Stimulated activated CD8-positive, alpha-beta memory T cell treated with anti-CD3 and anti-CD28 coated beads, Interleukin-15, amount 100 ng/mL, for 48 hours (primary cell): ENCODE results near the gene TNFRSF19.
"Not testable (repeated sequence)": the region's sequence is repeated elsewhere in the genome, so short reads cannot be mapped to it uniquely, and the experiment has no call there.

Source experiments
- DNase-seq, 2 donors: peaks; one replicate each; pipeline ENCODE4 v3.0.0-alpha.2; 2020; ENCODE audit warnings: low read depth in 2 of 2

The TNFRSF19 gene

DNA sequence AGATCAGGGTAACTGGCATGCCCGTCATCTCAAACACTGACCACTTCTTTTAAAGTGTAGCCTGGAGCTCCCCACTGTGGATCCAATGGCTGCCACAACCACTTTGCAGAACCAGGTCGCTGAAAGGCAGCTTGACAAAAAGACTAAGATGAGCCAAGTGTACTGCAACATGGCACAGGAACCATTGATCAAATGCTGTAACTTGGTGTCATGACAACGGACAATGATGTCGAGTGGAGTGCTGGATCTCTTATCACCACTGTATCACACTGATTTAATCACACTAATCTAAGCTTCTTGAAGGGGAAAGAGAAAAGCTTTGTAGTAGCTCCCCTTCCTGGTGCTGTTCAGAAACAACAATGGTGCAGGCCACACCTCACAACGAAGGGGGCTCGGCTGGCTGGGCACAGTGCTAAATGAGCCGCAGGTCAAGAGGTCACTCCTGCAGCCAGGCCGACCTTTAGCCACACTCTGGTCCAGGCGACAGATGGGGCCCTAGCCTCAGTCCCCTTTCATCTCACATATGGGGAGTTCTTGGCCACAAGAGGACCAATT is 2.2 kb upstream of the TNFRSF19 start:
- DNase-seq: no peak

DNA sequence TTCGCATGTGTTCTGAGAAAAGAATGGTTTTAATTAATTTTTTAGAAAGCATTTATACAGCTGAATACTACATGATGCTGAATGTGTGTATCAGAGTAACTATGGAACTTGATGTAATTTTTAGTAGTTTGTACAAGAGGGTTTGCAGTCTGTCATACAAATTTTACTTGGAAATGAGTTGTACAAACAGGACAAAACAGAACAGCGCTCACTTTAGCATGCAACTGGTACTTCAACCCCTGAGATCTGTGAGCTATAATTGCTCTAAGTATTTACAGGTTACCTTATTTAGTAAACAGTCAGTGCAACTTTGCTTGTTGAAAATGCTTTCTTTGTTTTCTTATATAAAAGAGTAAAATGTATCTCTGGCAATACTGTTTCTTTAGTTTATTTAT is 706 bp downstream of the TNFRSF19 start:
- DNase-seq: no peak

DNA sequence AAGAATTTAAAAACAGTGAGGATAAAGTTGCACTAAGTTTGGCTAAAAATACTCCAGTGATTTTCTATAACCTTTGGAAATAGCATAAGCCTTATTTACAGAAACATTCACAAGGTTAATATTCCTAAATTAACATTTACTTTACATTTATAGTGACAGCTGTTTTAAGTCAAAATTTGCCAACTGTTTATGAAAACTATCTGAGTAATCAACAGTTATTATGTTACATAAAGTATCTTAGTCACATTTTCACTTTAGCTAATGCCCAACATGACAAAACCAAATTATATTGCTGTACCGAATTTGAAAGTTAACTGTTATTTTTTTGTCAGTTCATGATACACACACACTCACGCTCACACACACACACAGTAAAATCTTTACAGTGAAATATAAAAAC is 1.2 kb downstream of the TNFRSF19 start:
- no peak for DNase-seq

DNA sequence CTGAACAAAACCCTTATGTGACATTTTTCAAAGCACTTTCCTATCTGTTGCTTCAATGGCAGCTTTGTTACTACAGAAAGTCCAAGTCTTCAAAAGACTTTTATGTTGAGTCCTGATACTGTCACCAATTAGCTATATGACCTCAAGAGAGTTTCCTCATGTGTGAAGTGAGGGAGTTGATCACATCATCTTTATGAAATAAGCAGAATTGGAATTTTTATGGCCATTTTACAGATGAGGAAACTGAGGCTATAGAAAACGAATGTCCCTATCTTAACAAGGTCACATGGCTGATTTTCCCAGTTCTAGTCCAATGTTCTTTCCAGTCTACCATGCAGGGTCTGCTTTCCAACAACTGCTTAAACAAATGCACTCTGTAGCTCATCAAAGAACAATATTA is 2.6 kb downstream of the TNFRSF19 start:
- no peak for DNase-seq

DNA sequence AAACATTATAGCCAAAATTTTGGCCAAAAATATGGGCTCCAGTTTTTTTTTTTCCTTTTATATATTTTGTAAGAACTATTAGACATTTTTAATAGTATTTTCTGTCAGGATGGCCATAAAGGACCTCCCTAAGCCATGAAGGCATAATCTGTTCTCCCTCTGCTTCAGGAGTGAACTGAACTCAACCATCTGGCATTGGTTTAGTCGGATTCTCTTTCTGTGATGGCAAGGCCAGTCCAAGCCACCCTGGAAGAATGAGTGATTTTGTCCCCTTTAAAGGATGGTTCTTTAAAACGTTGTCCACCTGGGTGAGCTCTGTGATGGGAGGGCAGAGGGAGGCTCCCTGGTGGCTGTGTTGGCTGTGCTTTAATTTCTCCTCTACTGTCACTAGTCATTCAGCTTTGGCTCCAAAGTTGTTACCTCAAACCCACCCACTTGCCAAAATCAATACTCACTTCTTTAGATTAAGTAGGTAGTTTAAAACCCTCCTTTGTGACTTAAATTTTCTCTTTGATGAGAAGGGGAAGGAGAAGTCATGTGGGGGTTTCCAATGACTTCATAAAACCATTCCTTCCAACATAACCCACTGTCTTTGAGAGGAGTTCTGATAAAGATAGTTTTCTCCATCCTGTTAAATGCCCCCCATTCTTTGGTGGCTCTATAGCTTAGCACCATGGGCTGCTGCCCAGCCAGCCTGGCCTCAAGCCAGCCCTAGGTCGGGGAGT is 4.4 kb downstream of the TNFRSF19 start:
- DNase-seq: no peak

DNA sequence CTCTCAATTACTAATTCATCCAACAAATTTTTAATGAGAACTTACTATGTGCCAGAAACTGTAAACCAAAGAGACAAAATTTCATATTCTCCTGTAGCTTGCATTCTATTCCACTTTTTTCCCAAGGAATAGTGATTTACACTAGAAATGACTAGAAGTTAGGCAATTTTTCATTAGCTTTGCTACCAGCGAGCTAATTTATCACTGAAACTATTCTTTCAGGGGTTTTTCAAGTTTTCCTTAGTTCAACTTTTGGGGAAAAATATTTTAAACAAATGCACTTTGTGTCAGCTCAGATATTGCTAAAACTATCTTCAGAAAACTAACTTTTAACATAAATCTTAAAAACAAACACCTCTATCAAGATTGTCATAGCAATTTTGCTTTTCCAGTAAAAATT is 5.4 kb downstream of the TNFRSF19 start:
- DNase-seq: no peak

DNA sequence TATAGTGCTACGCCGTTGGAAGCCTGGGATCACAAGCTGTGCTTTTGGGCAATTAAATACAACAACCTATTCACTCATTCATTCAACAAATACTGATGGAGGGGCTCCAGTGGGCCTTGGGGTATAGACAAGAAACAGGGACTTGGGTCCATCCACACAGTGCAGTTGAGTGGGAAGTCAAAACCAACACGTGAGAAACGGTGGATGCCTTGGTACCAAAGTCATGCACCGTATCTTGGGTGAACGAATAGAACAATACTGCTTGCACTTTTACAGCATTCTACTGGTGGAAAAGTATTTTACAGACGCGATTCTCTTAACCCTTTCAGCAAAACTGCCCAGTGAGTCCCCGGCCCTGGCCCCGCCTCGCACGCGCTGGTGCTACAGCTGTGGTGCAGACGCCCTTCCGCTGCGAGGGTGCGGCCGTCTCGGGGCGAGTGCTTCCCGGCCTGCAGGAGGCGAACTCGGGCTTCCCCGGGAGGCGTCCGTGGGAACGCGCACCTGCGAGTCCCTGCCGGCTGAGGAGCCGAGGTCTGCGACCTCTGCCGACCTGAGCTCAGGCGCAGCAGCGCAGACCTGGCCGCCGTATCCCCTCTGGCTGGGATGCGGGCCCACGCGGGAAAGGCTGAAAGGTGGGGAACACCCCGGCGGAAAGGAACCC is 8.3 kb downstream of the TNFRSF19 start:
- peak; percentile 51 to 67 for DNase-seq

DNA sequence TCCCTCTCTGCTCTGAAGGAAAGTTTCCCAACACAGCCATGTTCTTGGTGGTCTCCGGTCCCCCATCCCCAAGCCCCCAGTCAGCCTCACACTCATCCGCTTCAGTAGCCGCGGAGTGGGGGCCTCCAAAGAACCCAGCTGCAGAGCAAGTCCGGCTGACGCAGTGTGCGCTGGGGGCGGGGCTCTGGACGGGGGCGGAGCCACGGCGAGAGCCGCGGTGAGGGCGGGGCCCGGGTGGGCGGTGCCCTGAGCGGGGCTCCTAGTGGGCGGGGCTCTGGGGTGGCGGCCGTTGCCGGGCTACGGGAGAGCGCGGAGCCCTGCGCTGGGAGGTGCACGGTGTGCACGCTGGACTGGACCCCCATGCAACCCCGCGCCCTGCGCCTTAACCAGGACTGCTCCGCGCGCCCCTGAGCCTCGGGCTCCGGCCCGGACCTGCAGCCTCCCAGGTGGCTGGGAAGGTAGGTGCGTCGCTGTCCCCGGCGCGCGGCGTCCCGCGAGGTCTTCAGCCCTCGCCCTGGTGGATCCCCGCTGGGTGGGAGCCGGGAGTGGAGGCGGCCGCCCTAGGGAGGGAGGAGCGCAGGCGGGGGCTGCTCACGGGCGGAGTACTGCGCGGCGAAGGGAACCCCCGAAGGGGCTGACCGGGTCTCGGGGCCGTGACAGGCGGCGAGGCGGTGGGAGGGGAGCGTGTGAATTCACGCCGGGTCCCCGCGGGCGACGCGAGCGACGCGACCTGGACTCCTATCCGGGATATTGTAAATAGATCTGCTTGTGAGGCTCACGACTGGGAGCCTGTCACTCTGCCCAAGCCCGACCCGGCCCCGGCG is 9.1 kb downstream of the TNFRSF19 start:
- peak; percentile 85 to 89 for DNase-seq

DNA sequence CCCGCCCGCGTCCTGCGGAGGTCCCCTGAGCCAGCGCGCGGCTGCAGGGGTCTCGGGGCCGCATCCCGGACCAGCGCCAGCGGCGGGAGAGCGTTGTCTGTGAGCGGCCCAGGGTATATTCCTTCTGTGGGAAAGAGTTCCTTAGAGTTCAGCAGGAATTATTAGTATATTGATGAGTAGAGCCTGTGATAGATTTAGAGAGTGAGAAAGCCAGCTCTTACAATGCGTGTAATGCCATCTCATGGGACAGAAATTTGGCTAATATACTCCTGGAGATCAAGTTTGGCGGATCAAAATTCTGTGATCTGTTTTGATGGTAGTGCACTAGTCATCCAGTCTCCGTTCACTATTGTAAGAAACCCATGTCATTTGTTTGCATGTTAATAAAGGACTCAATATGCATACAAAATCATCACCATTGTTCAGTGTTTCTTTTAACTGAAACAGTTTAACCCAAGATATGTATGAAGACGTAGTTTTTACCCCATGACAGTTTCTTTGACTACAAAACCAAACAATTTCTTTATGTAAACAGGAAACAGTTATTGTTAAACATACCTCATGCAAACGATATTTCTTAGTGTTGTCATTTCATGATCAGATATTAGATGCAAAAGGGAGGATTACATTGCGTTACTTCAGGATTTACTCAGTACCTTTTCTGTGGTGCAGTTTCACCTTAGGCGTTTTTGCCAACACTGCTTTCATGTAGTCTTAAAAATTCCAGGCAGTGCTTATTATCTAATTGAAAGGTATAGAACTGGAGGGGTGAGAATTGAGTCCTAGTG is 9.9 kb downstream of the TNFRSF19 start:
- no peak for DNase-seq

DNA sequence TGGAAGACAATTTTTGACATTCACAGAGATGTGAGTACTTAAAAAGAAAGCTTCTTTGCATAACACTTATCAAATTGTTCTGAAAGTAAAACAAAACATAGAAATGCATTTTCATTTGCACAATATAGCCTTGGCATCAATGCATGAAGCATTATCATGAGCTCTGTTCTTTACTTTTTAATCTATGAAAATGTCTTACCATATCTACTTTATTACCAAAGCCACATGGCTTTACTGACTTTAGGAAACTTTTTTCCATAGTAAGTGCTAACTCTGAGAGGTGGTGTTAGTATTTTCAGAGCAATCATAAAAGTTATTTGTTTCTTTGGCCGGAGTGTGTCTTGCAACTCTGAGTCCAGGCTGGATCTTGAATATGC is 10.5 kb downstream of the TNFRSF19 start:
- no peak for DNase-seq

DNA sequence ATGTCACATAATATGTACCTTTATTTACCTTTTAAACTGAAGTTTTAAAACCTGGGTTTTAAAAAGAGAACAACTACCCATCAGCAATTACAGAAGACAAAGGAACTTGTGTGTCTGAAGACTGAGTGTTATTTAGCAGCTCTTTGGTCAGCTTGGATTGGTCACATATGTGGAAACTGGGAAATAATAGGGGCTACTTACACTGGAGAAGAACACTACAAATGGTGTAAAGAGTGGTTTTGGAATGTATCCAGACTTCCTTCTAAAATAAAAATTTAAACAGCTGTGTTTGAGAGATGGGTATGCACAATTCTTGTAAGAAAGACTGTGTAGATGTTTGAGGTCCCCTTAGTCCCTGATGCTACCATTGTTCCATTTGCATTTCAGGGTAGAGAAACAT is 13.3 kb downstream of the TNFRSF19 start:
- DNase-seq: no peak

DNA sequence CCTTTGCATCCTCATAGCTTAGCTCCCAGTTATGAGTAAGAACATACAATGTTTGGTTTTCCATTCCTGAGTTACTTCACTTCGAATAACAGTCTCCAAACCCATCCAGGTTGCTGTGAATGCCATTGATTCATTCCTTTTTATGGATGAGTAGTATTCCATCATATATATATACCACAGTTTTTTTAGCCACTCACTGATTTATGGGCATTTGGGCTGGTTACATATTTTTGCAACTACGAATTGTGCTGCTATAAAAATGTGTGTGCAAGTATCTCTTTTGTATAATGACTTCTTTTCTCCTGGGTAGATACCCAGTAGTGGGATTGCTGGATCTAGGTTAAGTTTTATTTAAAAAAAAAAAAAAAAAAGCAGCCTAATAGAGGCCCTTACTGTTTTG is 14.1 kb downstream of the TNFRSF19 start:
- DNase-seq: no peak

DNA sequence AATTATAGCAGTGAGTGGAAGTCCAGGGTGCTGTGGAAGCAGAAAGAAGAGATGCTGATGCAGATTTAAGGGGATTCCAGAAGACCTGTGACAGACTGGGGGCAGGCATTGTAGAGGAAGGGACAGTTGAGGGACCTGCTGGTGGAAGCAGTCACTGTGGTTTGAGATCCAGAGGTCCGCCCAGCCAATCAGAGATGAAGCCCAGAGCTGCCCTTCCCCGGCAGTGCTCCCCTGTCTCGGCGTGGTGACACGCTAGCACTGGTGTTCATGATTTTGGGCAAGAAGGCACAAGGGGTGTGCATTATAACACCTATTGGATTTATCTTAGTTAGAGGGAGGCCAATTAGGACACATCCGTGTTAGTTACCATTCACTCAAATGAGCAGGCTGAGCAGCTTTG is 16.1 kb downstream of the TNFRSF19 start:
- DNase-seq: no peak

DNA sequence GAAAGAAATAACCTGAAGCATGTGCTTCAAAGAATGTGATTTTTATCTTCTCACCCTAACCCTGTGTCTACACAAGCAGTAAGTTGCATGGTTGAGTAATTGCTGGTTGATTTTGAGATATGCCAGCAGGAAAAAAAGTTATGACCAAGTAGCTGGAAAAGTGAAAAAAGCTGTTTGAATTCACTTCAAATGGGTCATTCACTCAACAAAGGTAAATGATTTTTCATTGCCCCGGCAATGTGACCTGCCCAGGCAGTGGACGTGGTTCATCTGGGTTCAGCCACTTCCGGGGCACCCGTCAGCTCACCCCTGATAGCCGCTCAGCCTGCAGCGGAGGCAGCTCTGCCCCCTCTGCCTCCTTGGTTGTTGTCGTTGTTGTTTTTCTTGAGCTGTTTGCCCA is 18.5 kb downstream of the TNFRSF19 start:
- no peak for DNase-seq

DNA sequence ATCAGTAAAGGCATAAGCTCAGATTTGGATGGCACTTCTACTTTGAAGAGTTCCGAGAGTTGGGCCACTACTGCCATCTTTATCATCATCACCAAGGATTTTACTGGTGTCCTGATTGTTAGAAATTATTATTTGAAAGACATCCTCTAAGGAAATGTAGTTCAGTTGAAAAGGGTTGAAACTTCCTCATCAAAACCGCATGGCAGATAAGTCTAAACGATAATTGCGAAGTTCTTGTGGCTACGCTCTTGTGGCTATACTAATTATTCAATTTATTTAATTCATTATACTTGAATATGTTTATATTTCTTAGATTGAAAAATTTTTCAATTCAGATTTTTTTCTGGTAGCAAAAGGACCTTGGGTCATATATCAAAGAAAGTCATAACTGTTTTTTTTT is 22.4 kb downstream of the TNFRSF19 start:
- DNase-seq: no peak

DNA sequence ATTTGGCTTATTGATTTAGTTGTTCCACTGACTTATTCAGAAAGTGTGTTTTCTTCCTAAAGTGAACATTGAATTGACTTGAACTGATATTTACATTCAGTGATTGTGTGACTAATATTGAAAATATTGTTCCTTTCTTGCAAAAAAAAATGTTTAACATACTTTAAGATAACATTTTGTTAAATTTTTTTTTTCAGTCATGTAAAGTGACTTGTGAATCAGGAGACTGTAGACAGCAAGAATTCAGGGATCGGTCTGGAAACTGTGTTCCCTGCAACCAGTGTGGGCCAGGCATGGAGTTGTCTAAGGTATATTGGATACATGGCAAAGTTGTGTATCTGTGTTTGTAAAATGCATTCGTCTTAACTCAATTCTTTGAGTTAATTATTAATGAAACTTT is 22.9 kb downstream of the TNFRSF19 start:
- no peak for DNase-seq

DNA sequence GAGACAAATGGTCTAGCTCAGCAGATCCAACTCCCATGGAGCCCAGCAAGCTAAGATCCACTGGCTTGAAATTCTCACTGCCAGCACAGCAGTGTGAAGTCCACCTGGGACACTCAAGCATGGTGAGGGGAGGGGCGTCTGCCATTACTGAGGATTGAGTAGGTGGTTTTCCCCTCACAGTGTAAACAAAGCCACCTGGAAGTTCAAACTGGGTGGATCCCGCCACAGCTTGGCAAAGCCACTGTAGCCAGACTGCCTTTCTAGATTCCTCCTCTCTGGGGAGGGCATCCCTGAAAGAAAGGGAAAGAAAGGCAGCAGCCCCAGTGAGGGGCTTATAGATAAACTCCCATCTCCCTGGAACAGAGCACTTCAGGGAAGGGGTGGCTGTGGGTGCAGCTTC is 24.1 kb downstream of the TNFRSF19 start:
- not testable (repeated sequence) for DNase-seq

DNA sequence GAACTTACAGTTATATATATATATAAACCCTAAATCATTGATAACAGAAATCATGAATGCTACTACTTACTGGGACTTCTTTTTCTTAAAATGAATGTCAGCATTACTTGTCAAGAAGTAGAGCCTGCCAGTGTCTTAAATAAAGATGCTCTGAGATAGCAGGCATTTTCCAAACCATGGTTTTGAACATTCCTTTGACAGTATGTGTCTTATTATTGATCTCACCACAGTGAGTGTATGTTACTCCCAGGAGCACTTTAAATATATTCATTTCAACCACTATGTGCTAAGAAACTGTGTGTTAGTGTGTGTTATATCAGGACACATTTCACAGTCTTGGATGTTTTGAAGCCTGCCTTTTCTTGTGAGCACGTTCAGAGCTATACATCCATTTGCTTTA is 28.2 kb downstream of the TNFRSF19 start:
- no peak for DNase-seq

DNA sequence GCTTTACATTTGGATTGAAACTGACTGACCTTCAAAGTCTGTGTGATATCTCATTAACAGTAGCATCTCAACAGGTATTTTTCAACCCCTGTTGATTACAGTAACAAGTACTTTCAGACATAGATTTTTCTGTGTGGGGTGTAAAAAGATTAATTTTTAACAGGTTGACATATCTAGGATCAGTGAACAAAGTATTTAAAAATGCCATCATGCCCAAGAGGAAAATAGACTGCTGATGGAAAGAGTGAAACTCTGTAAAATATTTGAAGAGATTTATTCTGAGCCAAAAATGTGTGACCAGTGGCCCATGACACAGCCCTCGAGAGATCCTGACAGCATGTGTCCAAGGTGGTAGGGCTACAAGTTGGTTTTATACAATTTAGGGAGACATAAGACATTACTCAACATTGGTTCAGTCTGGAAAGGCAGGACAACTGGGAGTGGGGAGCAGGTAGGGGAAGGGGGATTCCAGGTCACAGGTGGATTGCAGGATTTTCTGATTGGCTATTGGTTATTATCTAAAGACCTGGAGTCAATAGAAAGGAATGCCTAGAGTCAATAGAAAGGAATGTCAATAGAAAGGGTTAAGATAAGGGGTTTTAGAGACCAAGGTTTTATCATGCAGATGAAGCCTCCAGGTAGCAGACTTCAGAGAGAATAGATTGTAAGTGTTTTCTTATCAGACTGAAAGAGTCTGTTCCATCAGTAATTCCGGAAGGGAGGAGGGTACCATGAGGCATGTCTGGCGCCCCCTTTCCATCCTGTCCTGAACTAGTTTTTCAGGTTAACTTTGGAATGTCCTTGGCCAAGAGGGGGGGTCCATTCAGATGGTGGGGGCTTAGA is 29.1 kb downstream of the TNFRSF19 start:
- DNase-seq: no peak

DNA sequence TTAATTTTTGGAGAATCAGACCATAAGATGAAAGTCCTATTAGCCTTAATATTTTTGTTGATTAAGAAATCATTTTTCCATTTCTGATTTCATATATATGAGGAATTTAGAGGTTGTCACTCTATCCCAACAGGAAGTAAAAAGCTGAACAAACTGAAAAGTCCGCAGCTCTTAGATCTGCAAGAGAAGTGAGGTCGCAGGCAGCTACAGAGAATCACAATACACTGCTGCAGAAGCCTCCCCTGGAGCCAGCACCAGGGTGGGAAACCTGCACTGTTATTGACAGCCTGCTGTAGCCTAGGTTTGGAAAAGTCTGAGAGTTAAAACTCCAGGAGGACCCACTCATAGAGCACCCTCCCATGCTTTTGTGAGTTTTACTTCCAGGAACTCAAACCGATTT is 29.9 kb downstream of the TNFRSF19 start:
- no peak for DNase-seq

DNA sequence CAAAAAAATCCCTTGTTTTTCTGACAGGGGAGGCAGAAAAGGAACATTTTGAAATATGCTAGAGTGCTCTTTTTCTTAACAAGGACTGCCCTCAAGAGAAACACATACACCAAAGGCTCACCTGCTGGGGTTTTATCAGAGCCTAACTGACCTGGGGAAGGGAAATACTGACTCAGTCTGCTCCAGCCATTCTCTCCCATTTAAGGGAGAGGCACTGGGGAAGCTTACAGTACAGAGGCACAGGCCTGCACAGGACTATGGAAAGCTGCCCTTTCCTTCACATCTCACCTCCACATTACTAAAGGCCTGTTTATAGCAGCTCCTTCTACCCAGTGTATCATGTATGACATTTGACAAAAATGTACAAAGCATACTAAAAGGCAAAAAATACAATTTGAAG is 30.3 kb downstream of the TNFRSF19 start:
- no peak for DNase-seq
